H9 (cell line): ENCODE results near the gene RTTN. TPM values are rescaled to one million over a fixed set of nuclear protein-coding genes. Genes with fewer than 3 reads are reported as not detected.

ENCODE experiments used
- DNase-seq: peaks from one replicate; pipeline ENCODE4 v3.0.0-alpha.2; 2017
- H2AFZ ChIP-seq: one replicate; pipeline ENCODE4 v1.6.1; 2013; ENCODE audit warnings: mild to moderate bottlenecking, low read length, control low read depth, moderate library complexity
- H2AK5ac ChIP-seq: 2 replicates; pipeline ENCODE4 v1.6.1; 2013; ENCODE audit warnings: low read length, control low read depth, mixed read lengths; ENCODE audit not compliant: insufficient read length
- H2BK120ac ChIP-seq: one replicate; pipeline ENCODE4 v1.6.1; 2013; ENCODE audit warnings: low read depth, mild to moderate bottlenecking, low read length, control low read depth, inconsistent platforms; ENCODE audit not compliant: poor library complexity, severe bottlenecking
- H2BK12ac ChIP-seq: 2 replicates; pipeline ENCODE4 v1.6.1; 2013; ENCODE audit warnings: low read length, control low read depth, mixed read lengths, low read depth; ENCODE audit not compliant: insufficient read length
- H2BK15ac ChIP-seq: 2 replicates; pipeline ENCODE4 v1.6.1; 2013; ENCODE audit warnings: low read depth, low read length, control low read depth
- H2BK20ac ChIP-seq: one replicate; pipeline ENCODE4 v1.6.1; 2013; ENCODE audit warnings: low read depth, mild to moderate bottlenecking, low read length, control low read depth, inconsistent platforms; ENCODE audit not compliant: poor library complexity, severe bottlenecking
- H2BK5ac ChIP-seq: 2 replicates; pipeline ENCODE4 v1.6.1; 2013; ENCODE audit warnings: low read length, control low read depth, mixed read lengths; ENCODE audit not compliant: insufficient read length
- H3K14ac ChIP-seq: 2 replicates; pipeline ENCODE4 v1.6.1; 2013; ENCODE audit warnings: low read length, control low read depth; ENCODE audit not compliant: insufficient read depth
- H3K18ac ChIP-seq: 2 replicates; pipeline ENCODE4 v1.6.1; 2013; ENCODE audit warnings: low read depth, mild to moderate bottlenecking, mixed read lengths, low read length, control low read depth; ENCODE audit not compliant: insufficient read length
- H3K23ac ChIP-seq: 2 replicates; pipeline ENCODE4 v1.6.1; 2013; ENCODE audit warnings: low read length, control low read depth, mixed read lengths, low read depth; ENCODE audit not compliant: insufficient read length
- H3K23me2 ChIP-seq: 2 replicates; pipeline ENCODE4 v1.6.1; 2013; ENCODE audit warnings: low read depth, mild to moderate bottlenecking, mixed read lengths, low read length, control low read depth; ENCODE audit not compliant: insufficient read length, poor library complexity, severe bottlenecking
- H3K27ac ChIP-seq: 2 replicates; pipeline ENCODE4 v1.5.1; 2013; ENCODE audit warnings: low read length, control low read depth, mixed read lengths, low read depth; ENCODE audit not compliant: insufficient read length
- H3K27me3 ChIP-seq: 2 replicates; pipeline ENCODE4 v1.6.1; 2013; ENCODE audit warnings: low read length, control low read depth, inconsistent platforms; ENCODE audit not compliant: insufficient read depth
- H3K4ac ChIP-seq: 2 replicates; pipeline ENCODE4 v1.6.1; 2013; ENCODE audit warnings: low read depth, mild to moderate bottlenecking, control low read depth, inconsistent platforms, low read length, moderate library complexity
- H3K4me1 ChIP-seq: 2 replicates; pipeline ENCODE4 v1.6.1; 2013; ENCODE audit warnings: low read length, control low read depth, inconsistent platforms; ENCODE audit not compliant: insufficient read depth
- H3K4me2 ChIP-seq: 2 replicates; pipeline ENCODE4 v1.6.1; 2013; ENCODE audit warnings: low read length, control low read depth, mixed read lengths; ENCODE audit not compliant: insufficient read length, insufficient read depth
- H3K56ac ChIP-seq: 2 replicates; pipeline ENCODE4 v1.6.1; 2013; ENCODE audit warnings: low read depth, mild to moderate bottlenecking, mixed read lengths, low read length, control low read depth; ENCODE audit not compliant: insufficient read length
- H3K79me1 ChIP-seq: 2 replicates; pipeline ENCODE4 v1.6.1; 2013; ENCODE audit warnings: low read depth, mild to moderate bottlenecking, moderate library complexity, low read length, control low read depth, inconsistent platforms; ENCODE audit not compliant: insufficient read depth, poor library complexity, severe bottlenecking
- H3K79me2 ChIP-seq: 2 replicates; pipeline ENCODE4 v1.6.1; 2013; ENCODE audit warnings: low read length, control low read depth, inconsistent platforms; ENCODE audit not compliant: insufficient read depth
- H3K9ac ChIP-seq: 2 replicates; pipeline ENCODE4 v1.6.1; 2013; ENCODE audit warnings: low read length, control low read depth, mixed read lengths; ENCODE audit not compliant: insufficient read length; ENCODE audit errors: extremely low read depth
- H3K9me3 ChIP-seq: one replicate; pipeline ENCODE4 v1.6.1; 2013; ENCODE audit warnings: low read depth, low read length, inconsistent platforms; ENCODE audit not compliant: control insufficient read depth
- H3T11ph ChIP-seq: one replicate; pipeline ENCODE4 v1.6.1; 2013; ENCODE audit warnings: mild to moderate bottlenecking, low read length, control low read depth, inconsistent platforms
- H4K20me1 ChIP-seq: one replicate; pipeline ENCODE4 v1.6.1; 2013; ENCODE audit not compliant: control insufficient read depth, insufficient read length, insufficient read depth
- H4K5ac ChIP-seq: 2 replicates; pipeline ENCODE4 v1.6.1; 2013; ENCODE audit warnings: low read depth, mild to moderate bottlenecking, mixed read lengths, low read length, control low read depth; ENCODE audit not compliant: insufficient read length
- H4K8ac ChIP-seq: replicated peaks from 2 replicates; pipeline ENCODE4 v1.6.1; 2013; ENCODE audit warnings: low read length, control low read depth, mixed read lengths, low read depth; ENCODE audit not compliant: insufficient read length
- H4K91ac ChIP-seq: 2 replicates; pipeline ENCODE4 v1.6.1; 2013; ENCODE audit warnings: low read depth, mild to moderate bottlenecking, moderate library complexity, mixed read lengths, low read length, control low read depth; ENCODE audit not compliant: insufficient read length
- H3K27ac Mint-ChIP-seq, 3 experiments: 2 replicates in 2 of 3; 3 replicates in 1 of 3; pipeline ENCODE4 v1.8.0; 2020 to 2021; ENCODE audit warnings: mixed read lengths in 3 of 3, mild to moderate bottlenecking in 1 of 3, moderate library complexity in 1 of 3
- H3K27me3 Mint-ChIP-seq: 2 replicates; pipeline ENCODE4 v1.8.0; 2021; ENCODE audit warnings: low read depth, mild to moderate bottlenecking, moderate library complexity, mixed read lengths
- H3K36me3 Mint-ChIP-seq, 3 experiments: 2 replicates in 2 of 3; 3 replicates in 1 of 3; pipeline ENCODE4 v1.8.0; 2020 to 2021; ENCODE audit warnings: low read depth in 3 of 3, mixed read lengths in 3 of 3; ENCODE audit not compliant: insufficient read depth in 1 of 3
- H3K4me1 Mint-ChIP-seq, 2 experiments: 2 replicates each; pipeline ENCODE4 v1.8.0; 2020; ENCODE audit warnings: mixed read lengths in 2 of 2
- H3K4me3 Mint-ChIP-seq, 2 experiments: 2 replicates in 1 of 2; 3 replicates in 1 of 2; pipeline ENCODE4 v1.8.0; 2020 to 2021; ENCODE audit warnings: mild to moderate bottlenecking in 2 of 2, mixed read lengths in 2 of 2, moderate library complexity in 1 of 2
- H3K9me3 Mint-ChIP-seq, 2 experiments: 2 replicates in 1 of 2; 3 replicates in 1 of 2; pipeline ENCODE4 v1.8.0; 2020; ENCODE audit warnings: mild to moderate bottlenecking in 2 of 2, mixed read lengths in 2 of 2, moderate library complexity in 1 of 2
- CTCF ChIP-seq: fragments of 200-600 bp; sonication (generic); conservative IDR thresholded peaks from 3 replicates; pipeline ENCODE4 v1.8.0; 2021; ENCODE audit warnings: antibody characterized with exemption, mild to moderate bottlenecking
- WGBS: extraction: QIAGEN DNeasy Blood & Tissue Kit; methylation state at CpG from one replicate; pipeline ENCODE4 v1.1.7; 2013; ENCODE audit warnings: missing lambda C conversion rate, low lambda C conversion rate, mixed read lengths; ENCODE audit not compliant: insufficient read length; ENCODE audit errors: extremely low coverage; 5-methylcytosine and 5-hydroxymethylcytosine counted together
- total RNA-seq: library from RNA; stranded (reverse); gene quantifications from 2 replicates; pipeline ENCODE4 v1.2.1, GENCODE V29; 2021

The RTTN gene
- total RNA-seq, 1 experiment from 2014 or later, result 17.6 TPM

GRCh38 chr18:70234667-70235459 lies 29.4 kb upstream of the RTTN start:
- Histone ChIP-seq H3K14ac (no peak overlapping the region), H3K79me2 (no peaks in the 10 kb centered on the region), H3K27me3 (no peaks in the 10 kb centered on the region), H3K9me3 (no peaks in the 10 kb centered on the region), H4K91ac (no peak overlapping the region), H2BK120ac (no peak overlapping the region), H3K4me2 (no peak overlapping the region), H2AK5ac (no peak overlapping the region), H4K20me1 (no peaks in the 10 kb centered on the region), H3K18ac (no peak overlapping the region), H3K79me1 (no peaks in the 10 kb centered on the region), H3K9ac (no peak overlapping the region), H4K5ac (no peak overlapping the region), H2AFZ (no peak overlapping the region), H3K4me1 (peaks cover 4% of the 10 kb centered on the region; the same call in 1 of the 2 replicates), H2BK5ac (no peak overlapping the region), H3K23ac (no peak overlapping the region), H2BK15ac (no peak overlapping the region), H3K56ac (no peak overlapping the region), H3K4ac (no peak overlapping the region), H3K27ac (no peak overlapping the region), H2BK20ac (no peak overlapping the region), H3K23me2 (no peaks in the 10 kb centered on the region), H3T11ph (no peak overlapping the region), H2BK12ac (no peak overlapping the region), H4K8ac (no peak overlapping the region)
- Mint-ChIP-seq H3K4me1 (peaks cover 3 to 7% of the 10 kb centered on the region in 2 experiments; a peak in 3 of 4 replicates), H3K27me3 (peaks cover 7% of the 10 kb centered on the region; the same call in 1 of the 2 replicates), H3K27ac (peak overlapping the region in 1 of 3 experiments; percentile 69; a peak in 1 of 7 replicates), H3K4me3 (no peak overlapping the region), H3K9me3 (peaks cover 3 to 6% of the 10 kb centered on the region in 2 experiments; a peak in 2 of 5 replicates), H3K36me3 (no peaks in the 10 kb centered on the region; a peak in 1 of 7 replicates)
- no CpG with 5 or more reads among the region's 12 CpGs for WGBS
- DNase-seq, result no peak
- TF ChIP-seq CTCF, result no peak
